GM21619 (cell line): ENCODE measurements around the gene ADGRV1.

Experiments used
- ATAC-seq: cut with Tn5 transposase; IDR thresholded peaks from one replicate; pipeline ENCODE4 v1.9.1; 2021; ENCODE audit not compliant: unreplicated experiment

The ADGRV1 gene

GRCh38 chr5:91092859-91093783, 534.5 kb downstream of the ADGRV1 start:
- ATAC-seq, result no peak

DNA sequence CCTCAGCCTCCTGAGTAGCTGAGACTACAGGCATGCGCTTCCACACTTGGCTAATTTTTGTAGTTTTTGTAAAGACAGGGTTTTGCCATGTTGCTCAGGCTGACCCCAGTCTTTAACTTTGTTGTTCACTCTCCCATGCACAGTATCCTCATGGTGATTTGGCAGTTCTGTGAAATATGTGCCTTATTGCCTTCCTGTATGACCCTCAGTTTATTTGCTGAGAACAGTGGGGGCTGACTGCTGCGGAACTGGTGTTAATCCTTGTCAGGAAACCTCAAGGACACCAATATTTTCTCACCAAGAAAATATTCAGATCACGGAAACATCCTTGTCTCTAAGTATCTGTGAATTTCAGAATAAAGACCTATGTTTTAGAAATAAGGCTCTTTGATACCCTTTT, 536.7 kb downstream of the ADGRV1 start:
- no peak for ATAC-seq

DNA sequence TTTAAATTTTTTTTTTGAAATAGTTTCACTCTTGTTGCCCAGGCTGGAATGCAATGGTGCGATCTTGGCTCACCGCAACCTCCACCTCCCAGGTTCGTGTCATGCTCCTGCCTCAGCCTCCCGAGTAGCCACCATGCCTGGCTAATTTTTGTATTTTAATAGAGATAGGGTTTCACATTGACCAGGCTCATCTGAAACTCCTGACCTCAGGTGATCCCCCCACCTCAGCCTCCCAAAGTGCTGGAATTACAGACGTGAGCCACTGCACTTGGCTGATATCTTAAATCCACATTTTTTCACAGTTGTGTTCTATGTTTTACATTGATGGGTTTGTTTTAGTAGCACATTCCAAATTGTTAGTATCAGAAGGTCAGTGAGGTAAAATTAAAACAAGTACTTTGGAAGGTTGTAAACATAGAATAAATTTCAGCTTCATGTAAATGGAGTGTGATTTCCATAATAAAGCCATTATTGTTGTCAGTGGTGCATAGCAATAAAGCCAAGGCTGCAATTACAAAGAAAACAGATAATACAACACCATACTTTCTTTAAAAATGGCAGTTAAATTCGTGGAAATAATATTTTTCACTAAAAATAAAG, 537.3 kb downstream of the ADGRV1 start:
- no peak for ATAC-seq

DNA sequence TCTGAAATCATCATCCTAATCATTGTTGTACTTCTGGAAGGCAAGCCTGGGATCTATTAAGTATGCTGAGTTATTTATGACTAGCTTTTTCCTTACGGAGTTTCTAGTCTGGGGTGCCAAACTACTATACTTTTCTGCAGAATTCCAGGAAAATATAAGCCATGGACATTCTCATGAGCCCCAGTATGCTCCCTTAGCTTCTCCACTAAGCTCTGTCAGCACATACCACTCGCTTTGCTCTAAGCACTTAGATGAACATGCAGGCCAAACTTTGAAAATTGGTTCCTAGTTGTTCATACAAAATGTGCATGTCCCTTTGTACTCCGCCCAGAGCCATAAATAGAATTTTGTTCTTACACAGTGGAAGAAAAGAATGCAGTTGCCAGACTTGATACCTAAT, 539.9 kb downstream of the ADGRV1 start:
- no peak for ATAC-seq

GRCh38 chr5:91101600-91102379, 543.2 kb downstream of the ADGRV1 start:
- peak; percentile 99 for ATAC-seq

GRCh38 chr5:91103353-91104061, 544.9 kb downstream of the ADGRV1 start:
- ATAC-seq, result no peak

DNA sequence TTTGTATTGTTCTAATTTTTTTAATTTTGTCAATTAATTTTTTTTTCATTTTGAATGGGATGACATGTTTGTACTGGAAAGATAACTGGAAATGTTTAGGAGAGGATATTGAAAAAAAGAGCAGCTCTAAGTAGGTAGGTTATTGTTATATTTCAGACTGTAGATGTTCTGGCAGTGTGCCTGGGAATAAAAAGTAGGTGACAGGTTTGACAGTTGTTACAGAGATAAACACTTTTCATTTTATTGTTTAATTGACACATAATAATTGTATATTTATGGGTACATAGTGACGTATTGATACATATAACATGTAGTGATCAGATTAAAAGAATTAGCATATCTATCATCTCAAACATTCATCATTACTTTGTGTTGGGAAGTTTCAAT, 545.5 kb downstream of the ADGRV1 start:
- no peak for ATAC-seq

DNA sequence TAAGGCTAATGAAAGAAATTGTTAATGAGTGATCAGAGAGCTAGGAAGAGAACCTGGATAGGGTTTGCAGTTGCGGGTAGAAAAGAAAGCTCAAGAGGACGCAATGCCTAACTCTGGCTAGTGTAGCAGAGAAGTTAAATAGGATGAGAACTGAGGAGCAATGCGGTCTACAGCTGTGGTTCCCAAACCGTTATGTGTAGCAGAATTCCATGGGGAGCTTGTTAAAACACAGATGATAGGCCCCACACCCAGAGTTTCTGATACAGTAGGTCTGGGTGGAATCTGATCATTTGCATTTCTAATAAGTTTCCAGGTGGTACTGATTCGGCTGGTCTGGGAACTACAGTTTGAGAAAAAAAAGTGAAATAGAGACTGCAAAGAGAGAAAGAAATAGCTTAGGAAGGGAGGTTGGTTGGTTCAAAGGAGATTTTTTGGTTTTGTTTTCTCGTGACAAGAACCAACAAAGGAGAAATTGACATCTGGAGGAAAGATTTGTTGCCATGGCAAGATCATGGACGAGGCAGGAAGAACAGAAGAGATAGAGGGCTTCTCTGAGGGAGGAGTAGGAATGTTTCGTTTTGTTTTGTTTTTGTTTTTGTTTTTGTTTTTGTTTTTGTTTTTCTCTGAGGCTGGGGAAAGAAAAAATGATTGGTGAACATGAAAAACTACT, 548.4 kb downstream of the ADGRV1 start:
- no peak for ATAC-seq

GRCh38 chr5:91109634-91110033, 551.0 kb downstream of the ADGRV1 start:
- no peak for ATAC-seq

- no peak for ATAC-seq
Measured at GRCh38 chr5:91110686-91111085, 552.1 kb downstream of the ADGRV1 start.

DNA sequence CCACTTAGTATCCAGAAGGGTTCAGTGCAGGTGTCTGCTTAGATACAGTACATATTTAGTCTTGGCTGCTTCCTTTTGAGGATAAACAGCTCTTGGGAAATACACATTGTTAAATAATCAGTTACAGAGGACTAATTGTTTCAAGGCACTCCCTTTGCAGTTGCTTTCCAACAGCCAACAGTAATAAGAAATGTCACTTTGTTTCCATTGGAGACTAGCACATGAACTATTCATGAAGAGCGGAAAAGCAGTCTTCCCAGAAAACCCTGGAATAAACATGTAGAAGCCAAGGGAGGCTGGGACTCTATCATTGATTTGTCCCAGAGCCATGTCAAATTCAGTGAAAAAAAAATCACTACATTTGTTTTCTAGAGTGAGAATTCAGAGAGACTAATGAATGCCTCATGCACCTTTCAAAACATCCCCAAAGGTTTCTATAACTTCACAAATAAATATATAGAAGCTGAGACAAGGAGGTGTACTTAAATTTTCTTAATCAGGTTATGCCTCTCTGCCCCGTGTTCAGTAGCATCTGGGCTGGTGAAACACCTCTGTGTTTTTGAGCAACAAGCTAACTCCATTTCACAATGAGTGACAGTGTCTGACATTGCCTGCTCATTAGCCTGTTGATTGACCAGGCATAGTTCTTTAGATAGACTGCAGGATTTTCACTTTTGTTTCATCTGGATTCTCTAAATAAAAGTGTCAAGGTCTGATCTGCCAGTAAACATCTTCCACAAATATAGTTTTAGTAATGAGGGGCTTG, 553.1 kb downstream of the ADGRV1 start:
- ATAC-seq, result no peak

DNA sequence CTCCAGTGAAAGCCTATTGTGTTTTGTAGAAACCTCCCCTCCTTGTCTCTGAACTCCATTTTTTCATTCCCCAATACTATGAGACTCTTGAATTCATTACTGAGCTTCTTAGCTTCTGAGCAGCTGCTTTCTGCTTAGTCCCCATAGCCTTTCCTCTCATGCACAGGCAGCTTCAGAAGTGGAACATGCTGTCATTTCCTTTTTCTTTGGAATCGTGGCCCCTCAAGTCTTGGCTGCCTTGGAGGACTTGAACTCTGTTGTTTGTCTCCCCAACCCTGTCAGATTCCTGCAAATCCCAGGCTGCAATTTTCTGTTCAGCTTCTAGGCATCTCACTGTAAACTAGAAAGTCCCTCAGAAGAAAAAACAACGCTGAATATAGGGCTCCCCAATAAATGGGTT, 556.1 kb downstream of the ADGRV1 start:
- ATAC-seq, result no peak

- ATAC-seq, result no peak
Measured at GRCh38 chr5:91118354-91118753, 559.8 kb downstream of the ADGRV1 start.

DNA sequence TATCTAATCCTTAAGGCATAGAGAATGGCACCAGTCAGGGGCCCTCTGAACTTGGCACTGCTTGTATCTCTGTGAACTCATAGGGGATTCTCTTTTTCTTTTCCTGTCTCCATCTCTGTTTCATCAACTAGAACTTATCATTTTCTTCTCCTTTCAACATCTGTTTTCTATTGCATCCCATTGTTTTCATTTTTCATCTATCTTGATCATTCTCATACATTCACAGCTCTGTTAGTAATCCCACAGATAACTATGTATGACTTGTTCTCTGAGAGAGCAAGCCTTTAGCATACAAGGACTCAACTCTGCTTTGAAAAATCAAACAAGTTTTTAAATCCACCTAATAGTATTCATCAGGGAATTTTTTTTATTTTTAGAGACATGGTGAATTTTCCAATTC, 560.2 kb downstream of the ADGRV1 start:
- no peak for ATAC-seq

- no peak for ATAC-seq
Measured at GRCh38 chr5:91119217-91119616, 560.6 kb downstream of the ADGRV1 start.

DNA sequence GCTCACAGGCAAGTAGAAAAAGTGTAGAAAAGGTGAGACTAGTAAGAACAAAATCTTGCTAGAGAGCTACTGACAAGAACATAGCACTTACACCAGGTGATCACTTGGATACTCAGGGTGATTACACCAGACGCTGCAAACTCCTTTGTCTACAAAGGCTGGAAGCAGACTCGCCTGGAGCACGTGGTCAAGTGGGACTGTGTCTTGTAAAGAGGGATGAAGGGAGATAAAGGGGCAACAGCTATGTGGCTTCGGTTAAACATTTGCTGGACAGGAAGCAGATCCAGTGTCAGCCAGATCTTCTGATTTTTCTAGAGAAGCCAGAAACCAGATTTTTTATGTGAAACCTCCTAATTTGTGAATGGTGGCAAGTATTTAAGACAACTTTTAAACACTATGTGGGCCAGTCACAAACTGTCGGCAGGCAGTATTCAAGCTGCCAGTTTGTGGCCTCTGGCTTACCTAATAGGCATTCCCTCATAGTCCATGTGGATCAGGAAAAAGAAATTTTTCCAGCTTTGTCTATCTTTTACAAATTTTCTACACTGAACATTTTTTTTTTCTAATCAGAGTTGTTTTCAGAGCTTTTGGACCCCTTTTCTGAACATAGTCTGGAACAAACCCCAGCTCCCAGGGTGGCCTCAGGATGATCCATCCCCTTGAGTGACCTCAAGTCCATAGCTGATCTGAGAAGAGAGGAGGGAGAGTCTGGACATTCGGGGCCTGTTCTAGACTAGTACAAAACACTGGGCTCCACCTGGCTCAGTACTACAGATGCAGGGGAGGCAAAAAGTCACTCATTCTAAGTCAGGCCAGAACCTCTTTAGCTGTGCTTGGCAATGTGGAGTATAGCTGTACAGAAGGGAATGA, 561.6 kb downstream of the ADGRV1 start:
- ATAC-seq, result no peak

DNA sequence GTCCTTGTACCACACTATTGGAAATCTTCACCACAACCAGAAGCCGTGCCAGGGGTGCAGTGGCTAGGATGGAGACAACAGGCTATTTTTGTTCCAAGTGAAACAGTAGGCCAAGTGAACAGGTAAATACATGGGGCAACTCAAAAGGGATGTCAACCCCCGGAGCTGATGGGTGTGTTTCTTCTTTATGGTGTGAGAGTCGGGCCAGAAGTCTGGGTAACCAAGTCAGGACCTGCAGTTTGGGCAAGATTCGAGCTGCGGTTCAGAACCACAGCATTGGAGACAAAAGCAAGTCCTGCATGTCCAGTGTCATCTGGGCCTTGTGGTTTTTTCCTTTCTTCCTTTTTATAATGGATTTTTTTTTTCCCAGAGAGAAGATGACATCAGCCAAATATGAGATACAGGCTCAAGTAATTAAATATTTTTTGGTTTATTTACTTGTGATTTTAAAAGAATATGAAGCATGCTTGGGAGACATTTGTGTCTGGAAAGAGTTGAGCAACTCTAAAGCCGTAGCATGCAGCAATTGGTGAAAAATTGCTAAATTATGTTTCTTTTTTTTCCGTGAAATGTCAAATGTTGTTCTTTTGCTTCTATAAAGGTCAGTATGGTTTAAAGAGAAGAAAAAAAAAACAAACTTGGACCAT, 562.9 kb downstream of the ADGRV1 start:
- ATAC-seq, result no peak

GRCh38 chr5:91122651-91123050, 564.1 kb downstream of the ADGRV1 start:
- no peak for ATAC-seq
